GM19395 (cell line): ENCODE data around the gene LAMTOR2.
"Not testable (repeated sequence)": the region's sequence is repeated elsewhere in the genome, so short reads cannot be mapped to it uniquely, and the experiment has no call there.

ENCODE experiments used
- ATAC-seq: cut with Tn5 transposase; IDR thresholded peaks from one replicate; pipeline ENCODE4 v1.9.1; 2021; ENCODE audit warnings: mild to moderate bottlenecking, moderate library complexity; ENCODE audit not compliant: unreplicated experiment

LAMTOR2 gene

DNA sequence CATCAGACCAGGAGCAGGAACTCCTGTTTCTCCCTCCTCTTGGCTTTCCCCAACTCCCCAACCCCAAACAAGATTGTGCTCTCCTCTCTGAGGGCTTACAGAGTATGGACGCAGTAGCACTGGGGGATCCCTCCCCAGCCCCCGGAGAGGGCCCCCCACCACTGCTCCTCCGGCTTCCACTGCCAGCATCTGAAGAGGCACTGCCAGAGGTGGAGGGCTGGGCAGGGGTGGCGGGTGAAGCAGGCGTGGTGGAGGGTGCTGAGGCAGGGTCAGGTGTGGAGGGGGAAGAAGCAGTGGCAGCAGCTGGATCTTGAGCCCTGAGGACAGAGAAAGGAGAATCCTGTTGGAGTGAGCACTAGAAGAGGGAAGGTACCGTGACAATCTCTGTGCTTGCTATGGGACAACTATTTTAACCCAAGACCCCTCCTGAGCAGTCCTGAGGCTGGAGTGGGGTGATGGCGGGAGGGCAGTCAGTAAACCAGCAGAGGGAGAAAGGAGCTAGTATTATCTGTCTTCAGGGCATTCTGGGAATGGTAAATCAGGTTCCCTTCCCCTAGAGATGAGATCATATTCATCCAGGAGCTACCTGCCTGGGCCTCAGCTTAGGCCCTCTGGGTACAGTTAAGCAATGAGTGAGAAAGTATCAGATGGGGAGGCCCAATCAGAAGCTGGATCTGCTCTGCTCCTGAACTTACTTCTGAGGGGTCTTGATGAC, 3.4 kb upstream of the LAMTOR2 start:
- no peak for ATAC-seq

DNA sequence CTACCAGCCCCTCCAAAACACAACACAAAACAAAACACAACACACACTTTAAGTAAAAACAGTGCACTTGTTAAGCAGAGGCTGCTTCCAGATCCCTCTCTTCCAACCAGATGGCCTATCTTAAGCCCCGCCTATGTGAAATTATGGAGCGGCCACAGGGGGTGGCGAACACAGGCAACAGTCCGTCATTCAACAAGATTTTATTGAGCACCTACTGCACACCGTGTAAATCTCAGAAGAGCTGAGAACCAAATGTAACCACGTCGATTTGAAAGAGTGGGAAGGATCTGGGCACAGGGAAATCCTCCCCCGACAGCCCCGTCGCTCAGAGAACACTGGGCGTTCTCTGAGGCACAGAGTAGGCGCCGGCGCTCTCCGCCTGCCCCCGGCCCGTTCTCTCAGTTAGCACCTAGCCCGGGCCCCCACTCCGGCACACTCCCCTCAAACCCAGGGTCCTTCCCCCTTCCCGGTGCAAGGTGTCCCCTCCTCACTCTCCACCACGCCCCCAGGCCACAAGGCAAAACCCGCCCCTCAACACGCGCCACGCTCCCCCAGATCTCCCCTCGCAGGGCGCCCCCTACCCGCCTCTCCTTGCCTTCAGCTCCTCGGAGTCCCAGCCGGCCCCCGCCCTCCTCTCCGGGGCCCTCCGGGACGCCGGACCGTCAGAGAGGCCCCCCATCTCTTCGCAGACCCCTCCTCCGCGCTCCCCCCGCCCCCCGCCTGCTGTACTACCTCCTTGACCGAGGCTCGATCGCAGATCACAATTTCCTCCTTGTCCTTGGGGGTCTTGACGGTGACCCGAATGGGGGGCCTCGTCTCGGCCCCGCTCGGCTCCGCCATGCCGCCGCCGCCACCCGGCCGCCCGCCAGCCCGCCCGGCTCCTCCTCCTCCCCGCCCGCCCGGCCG, 1.5 kb upstream of the LAMTOR2 start:
- no peak for ATAC-seq

DNA sequence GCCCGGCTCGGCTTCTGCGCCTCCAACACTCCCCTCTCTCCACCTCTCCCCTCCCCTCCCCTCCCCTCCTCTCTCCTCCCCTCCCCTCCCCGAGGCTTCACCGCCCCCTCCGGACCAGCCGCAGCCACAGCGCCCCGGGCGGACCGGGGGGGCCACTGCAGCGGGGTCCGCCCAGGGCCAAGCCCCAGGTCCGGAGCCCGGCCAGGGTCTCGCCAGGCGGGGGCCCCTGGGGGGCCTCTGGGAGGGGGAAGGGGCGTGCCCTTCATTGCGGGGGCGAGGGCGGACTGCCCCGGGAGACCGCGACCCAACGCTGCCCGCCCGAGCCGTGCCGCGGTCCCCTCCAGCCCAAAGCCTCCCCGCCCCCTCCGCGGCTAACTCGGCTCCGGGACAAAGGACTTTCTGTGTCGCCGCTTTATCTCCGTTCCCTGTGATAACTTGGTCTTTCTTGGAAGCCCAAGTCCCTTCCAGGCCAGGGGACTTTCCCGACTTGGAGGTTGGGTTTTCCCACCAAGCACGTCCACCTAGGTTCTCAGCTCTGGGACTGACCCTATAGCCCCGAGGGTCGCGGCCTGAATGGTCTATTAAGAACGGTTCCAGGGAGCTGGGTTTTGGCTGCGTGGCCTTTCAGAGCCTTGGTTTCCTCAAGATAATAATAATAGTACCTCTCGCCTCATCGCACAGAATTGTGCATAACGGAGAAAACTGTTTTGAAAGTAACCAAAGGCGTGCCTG, 648 bp upstream of the LAMTOR2 start, which contains the start of gene UBQLN4:
TSS of gene UBQLN4 (minus strand) at position 31 of the 732 bp plus-strand sequence. CDS start 97 bp downstream, outside the sequence.
- ATAC-seq, result peak; percentile 31

DNA sequence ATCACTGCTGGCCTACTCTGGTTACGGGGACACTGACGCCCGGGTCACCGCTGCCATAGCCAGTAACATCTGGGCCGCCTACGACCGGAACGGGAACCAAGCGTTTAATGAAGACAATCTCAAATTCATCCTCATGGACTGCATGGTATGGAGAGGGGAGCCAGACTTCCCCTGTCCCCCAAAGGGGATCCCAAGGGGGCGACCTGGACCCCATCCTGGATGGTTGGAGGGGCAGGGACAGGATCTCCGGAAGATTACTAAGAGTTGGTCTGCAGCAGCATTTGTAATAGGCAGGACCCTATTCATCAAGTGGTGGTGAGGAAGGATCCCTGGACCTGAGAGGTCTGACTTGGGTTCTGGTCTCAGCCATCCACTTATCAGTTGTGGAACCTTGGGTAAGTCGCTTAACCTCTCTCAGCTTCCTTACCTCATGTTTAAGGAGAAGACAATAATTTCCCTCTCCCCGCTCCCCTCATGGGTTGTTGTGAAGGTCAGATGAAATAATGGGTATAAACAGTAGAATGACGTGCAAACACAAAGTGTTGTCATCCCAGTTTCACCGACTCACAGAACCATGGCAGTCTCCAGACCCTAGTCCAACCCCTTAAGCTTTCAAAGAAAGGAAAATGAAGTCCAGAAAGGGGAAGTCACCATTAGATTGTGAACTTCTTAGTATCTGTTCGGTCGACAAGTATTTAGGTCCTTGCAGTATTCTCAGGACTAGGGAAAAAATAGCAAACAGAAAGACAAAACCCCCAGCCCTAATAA, 883 bp downstream of the LAMTOR2 start:
- no peak for ATAC-seq

DNA sequence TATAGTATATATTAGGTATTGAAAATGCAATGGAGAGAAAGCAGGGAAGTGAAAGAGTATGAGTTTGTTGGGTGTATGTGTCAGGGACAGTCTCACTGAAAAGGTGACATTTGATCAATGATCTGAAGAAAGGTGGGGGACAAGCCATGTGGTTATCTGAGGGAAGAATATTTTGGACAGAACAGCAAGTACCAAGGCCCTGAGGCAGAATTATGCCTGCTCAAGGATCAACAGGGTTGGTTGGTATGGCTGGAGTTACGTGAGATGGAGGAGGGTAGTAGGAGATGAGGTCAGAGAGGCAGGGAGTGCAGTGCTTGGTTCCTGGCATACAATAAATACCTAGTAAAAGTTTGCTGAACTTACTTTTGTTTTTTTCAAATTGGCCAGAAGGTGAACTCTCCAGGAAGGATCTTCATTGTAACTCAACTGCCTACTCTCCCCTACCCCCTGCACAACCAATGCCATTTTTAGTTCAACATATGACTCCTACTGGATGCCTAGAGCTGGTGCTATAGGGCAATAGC, 1.8 kb downstream of the LAMTOR2 start:
- ATAC-seq, result no peak

DNA sequence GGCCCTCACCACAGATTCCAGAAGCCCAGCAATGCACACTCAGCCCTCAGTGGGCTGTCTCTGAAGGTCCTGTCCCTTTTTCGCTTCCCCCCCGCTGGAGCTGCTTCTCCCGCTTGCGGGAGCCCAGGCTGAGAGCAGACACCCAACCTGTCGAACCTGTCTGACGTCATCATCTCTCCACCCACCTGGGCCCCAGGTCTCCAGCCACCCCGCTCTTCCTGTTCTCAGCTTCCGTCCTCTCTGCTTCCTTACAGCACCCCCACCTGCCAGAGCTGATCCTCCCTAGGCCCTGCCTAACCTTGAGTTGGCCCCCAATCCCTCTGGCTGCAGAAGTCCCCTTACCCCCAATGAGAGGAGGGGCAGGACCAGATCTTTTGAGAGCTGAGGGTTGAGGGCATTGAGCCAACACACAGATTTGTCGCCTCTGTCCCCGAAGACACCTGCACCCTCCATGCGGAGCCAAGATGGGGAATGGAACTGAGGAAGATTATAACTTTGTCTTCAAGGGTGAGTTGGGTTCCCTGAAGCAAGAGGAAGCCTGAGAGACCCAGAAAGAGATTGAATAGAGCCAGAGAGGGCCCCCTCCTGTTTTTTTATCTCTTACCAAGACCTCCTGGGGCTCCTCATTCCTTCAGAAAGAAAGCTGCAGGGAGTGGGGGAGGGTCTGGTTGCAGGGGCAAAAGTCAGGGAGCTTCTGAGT, 6.5 kb downstream of the LAMTOR2 start, which contains the start of gene RAB25:
TSS of gene RAB25 (plus strand) at position 224 of the 700 bp plus-strand sequence. CDS start at position 465, 241 bp downstream.
- ATAC-seq, result no peak

DNA sequence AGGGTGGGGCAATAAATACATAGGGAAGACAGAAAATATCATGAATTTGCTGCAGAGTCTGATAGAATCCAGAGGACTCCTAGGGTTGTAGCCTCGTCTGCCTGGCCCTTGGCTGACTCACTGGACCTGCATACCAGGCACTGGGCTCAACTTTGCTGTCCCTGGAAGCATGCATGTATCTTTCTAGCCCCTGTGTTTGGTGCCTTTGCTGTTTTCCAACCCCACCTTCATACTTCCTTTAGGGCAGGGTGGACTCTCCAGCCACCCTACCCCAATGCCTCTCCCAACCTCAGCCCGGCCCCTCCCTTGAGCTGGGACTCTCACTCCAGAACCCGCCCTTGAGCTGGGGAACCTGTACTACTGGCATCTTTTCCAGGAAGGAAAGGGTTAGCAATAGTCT, 7.6 kb downstream of the LAMTOR2 start:
- ATAC-seq, result no peak

DNA sequence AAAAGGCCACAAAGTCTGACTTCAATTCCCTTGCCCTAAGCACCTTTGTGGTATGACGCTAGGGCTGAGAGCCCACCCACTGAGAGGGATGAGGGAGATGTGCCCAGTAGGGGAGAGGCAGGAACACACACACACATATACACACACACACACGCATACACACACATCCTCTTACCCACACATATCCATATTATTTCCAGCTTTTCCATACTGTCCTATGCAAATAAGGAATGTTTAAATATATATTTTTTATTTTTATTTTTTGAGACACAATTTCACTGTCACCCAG, 9.4 kb downstream of the LAMTOR2 start:
- no peak for ATAC-seq

DNA sequence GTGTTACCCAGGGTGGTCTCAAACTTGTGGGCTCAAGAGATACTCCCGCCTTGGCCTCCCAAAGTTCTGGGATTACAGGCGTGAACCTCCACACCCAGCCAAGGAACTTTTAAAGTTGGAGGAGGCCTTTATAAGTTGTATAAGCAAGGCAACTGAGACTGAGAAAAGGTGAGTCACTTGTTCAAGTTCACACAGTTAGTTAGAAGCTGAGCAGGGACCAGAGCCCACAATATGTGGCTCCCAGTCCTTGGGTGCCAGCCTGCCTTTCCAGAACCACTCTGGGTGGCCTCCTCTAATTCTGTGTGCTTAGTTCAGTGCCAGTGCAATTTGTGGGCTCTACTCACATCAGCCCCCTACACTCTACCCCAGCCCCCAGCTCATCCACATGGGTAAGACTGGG, 10.0 kb downstream of the LAMTOR2 start:
- no peak for ATAC-seq

DNA sequence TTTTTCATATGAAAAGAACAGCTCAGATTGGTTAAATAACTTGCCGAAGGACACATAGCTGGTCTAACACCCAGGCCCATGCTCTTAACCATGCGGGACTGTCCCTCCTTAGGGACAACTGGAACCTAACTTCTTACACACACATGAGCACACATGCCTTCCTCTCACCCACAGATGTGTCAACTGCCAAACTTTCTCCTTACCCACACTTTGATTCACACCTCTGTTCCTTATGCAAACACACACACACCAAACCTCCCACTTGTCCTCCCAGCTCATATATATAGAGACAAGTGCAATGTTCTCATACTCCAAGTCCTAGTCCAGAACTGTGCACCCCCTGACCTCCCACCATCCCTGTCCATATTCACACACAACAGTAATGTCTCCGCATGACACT, 10.6 kb downstream of the LAMTOR2 start:
- ATAC-seq, result no peak

DNA sequence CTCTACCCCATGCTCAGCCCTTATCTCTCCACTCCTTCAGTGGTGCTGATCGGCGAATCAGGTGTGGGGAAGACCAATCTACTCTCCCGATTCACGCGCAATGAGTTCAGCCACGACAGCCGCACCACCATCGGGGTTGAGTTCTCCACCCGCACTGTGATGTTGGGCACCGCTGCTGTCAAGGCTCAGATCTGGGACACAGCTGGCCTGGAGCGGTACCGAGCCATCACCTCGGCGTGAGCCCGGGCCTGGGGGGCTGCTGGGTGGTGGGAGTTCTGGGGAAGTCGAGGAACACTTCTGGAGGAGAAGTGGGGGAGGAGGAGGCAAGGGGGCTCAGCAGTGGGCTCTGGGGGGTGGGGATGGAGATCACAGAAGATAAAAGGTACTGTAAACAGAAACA, 11.3 kb downstream of the LAMTOR2 start:
- no peak for ATAC-seq

DNA sequence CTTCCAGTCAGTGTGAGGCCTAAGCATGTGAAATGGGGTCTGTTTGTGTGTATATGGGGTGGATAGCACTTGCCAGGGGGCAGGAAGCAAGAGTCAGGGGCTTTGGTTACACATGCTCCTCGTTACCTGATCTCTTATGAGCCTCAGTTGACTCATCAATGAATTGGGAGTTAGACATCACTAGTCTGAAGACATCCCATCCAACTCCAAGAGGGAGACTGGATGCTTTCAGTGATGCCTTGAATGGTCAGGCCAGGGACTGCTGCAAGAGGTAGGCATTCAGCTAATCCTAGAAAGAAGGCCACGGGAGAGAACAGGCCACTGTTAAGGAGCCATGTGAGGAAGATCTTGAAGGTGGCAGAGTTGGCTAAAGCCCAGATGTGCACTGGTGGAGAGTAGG, 12.7 kb downstream of the LAMTOR2 start:
- no peak for ATAC-seq

DNA sequence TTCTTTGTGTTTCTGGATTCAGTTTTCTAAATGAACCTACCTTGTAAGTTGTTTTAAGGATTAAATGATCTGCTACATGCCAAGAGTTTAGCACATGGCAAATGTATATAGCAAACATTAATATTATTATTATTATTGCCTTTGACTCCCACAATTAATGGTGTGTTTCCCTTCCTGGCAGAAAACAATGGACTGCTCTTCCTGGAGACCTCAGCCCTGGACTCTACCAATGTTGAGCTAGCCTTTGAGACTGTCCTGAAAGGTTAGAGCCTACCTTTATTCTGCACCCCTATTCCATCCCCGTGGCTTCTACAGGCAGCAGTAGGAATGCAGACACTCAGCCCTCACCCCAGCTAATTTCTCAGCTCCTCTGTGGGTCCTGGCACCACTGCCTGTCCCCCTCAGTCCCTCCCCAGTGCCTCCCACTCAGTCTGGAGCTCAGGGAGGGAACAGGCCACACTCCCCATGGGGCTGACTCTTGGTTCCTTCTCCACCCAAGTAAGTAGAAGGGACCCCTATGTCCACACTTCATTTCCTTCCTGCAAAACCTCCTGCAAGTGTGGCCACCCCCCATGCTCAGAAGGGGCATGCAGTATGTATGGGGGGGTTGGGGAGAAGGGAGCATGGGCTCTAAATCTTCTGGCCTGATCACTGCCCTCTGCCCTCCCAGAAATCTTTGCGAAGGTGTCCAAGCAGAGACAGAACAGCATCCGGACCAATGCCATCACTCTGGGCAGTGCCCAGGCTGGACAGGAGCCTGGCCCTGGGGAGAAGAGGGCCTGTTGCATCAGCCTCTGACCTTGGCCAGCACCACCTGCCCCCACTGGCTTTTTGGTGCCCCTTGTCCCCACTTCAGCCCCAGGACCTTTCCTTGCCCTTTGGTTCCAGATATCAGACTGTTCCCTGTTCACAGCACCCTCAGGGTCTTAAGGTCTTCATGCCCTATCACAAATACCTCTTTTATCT, 15.2 kb downstream of the LAMTOR2 start:
- ATAC-seq, result no peak

DNA sequence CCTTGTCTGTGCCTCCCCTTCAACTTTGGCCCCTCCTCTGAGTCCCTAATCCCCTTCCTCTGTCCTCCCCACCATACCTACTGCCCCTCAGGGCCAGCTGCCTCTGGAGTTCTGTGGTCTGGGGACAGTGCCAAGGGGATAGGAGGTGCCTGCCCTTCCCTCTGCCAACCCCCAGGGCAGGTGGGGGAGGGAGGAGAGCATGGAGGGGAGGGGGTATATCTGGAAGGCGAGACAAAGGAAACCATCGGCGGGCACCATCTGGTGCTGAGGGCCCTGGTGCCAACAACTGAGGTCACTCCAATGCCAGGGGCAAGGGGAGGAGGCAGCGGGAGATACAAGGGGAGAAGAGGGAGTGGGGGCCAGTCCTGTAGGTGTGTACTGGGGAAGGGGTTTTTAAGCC, 16.0 kb downstream of the LAMTOR2 start:
- ATAC-seq, result no peak

DNA sequence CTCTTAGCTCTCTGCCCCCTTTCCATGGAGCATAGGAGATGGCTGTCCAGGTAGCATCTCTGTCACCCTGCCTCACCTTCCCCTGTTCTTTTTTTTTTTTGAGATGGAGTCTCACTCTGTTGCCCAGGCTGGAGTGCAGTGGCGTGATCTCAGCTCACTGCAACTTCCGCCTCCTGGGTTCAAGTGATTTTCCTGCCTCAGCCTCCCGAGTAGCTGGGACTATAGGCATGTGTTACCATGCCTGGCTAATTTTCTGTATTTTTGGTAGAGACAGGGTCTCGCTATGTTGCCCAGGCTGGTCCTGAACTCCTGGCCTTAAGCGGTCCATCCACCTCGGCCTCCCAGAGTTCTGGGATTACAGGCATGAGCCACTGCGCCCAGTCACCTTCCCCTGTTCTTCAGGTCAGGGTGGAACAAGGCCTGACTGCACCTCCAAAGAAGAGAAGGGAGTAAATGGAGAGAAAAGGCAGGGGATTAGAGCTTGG, 16.8 kb downstream of the LAMTOR2 start:
- not testable (repeated sequence) for ATAC-seq

DNA sequence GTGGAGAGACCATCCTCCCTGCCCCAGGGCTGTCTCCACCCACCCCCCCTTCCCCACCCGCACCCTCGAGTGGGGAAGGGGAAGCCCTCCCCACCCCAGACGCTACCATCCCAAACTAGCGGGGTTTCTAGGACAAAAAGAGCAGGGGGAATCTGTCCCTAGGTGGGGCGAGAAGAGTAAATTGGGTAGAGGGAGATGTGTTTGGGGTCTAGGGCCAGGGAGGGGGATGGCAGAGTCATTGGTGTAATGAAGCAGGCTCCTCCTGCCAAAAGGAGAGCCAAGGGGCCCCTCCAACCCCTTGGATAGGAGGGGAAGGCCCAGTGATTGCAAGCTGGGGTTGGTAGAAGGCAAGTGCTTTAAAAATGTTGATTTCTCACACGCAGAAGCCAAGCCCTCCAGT, 17.7 kb downstream of the LAMTOR2 start:
- no peak for ATAC-seq

DNA sequence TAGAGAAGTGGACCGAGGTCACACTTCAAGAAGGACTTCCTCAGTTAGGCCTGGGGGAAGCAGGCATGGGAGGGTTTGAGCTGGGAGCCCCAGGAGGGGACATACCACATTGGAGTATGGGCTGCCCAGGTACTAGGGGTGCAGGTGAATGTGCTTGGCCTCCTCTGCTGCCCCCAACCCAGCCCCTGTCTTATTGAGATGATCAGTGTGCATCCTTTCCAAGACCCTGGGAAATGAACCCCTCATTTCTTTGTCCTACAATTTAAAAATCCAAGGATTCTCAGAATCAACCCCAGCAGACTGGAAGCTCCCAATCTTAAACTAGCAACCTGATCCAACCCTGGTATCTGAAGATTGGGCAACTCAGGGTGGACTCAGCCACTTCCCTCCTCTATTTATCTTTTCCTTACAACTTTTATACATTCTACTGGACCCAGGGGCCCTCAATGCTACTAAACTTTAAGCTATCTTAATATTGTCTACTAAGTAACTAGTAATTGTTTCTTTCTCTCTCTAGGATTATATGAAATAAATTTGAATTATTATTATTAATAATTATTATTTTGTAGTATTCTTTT, 18.6 kb downstream of the LAMTOR2 start:
- no peak for ATAC-seq

DNA sequence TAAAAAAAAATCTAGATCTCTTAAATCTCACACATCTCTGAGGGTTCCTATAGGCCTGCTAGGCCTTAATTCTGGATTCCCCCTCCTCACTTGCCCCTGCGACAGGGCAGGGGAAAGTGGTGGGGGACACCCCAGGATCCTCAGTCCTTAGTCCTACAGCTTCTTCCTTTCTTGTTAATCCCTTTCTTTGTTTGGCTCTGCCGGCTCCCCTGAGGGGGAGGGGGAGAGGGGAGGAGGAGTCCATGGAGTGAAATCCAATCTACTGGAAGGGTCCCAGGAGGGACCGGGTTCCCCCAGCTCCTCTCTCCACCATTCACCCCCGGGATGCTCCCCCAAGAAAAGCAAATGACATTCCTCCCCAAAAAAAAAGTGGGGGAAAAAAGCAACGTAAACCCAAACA, 19.2 kb downstream of the LAMTOR2 start:
- no peak for ATAC-seq
